GM23248 (cell line): Measurements from ENCODE around the gene FOSL1. TPM values are rescaled to one million over a fixed set of nuclear protein-coding genes. Genes with fewer than 3 reads are reported as not detected.

ENCODE experiments used
- DNase-seq: peaks from one replicate; pipeline ENCODE4 v3.0.0-alpha.2; 2015
- H2AFZ ChIP-seq: fragments of 200-600 bp; sonication (generic); 2 replicates; pipeline ENCODE4 v1.6.1; 2016; ENCODE audit warnings: antibody characterized with exemption
- H3F3A ChIP-seq: fragments of 200-600 bp; sonication (generic); 2 replicates; pipeline ENCODE4 v1.6.1; 2016; ENCODE audit warnings: mild to moderate bottlenecking, antibody characterized with exemption, mixed run types; ENCODE audit not compliant: insufficient read depth
- H3K27ac ChIP-seq: fragments of 200-600 bp; sonication (generic); 2 replicates; pipeline ENCODE4 v1.5.1; 2016; ENCODE audit warnings: mild to moderate bottlenecking
- H3K27me3 ChIP-seq: fragments of 200-600 bp; sonication (generic); replicated peaks from 2 replicates; pipeline ENCODE4 v1.6.1; 2016; ENCODE audit warnings: mild to moderate bottlenecking; ENCODE audit not compliant: insufficient read depth
- H3K36me3 ChIP-seq: fragments of 200-600 bp; sonication (generic); 2 replicates; pipeline ENCODE4 v1.6.1; 2016; ENCODE audit warnings: low read depth, mild to moderate bottlenecking
- H3K4me1 ChIP-seq: fragments of 200-600 bp; sonication (generic); 2 replicates; pipeline ENCODE4 v1.6.1; 2016; ENCODE audit warnings: mild to moderate bottlenecking; ENCODE audit not compliant: insufficient read depth
- H3K4me2 ChIP-seq: fragments of 200-600 bp; sonication (generic); one replicate; pipeline ENCODE4 v1.6.1; 2016; ENCODE audit warnings: mild to moderate bottlenecking; ENCODE audit not compliant: unreplicated experiment
- H3K4me3 ChIP-seq: fragments of 200-600 bp; sonication (generic); 2 replicates; pipeline ENCODE4 v1.5.1; 2016; ENCODE audit warnings: mild to moderate bottlenecking
- H3K79me2 ChIP-seq: fragments of 200-600 bp; sonication (generic); 2 replicates; pipeline ENCODE4 v1.6.1; 2016; ENCODE audit warnings: mild to moderate bottlenecking; ENCODE audit not compliant: insufficient read depth
- H3K9ac ChIP-seq: fragments of 200-600 bp; sonication (generic); 2 replicates; pipeline ENCODE4 v1.6.1; 2016; ENCODE audit warnings: mild to moderate bottlenecking
- H3K9me2 ChIP-seq: fragments of 200-600 bp; sonication (generic); 2 replicates; pipeline ENCODE4 v1.6.1; 2016; ENCODE audit warnings: mixed run types, mild to moderate bottlenecking, moderate library complexity; ENCODE audit not compliant: insufficient read depth
- H3K9me3 ChIP-seq: fragments of 200-600 bp; sonication (generic); one replicate; pipeline ENCODE4 v1.6.1; 2017; ENCODE audit warnings: low read depth
- H4K20me1 ChIP-seq: fragments of 200-600 bp; sonication (generic); 2 replicates; pipeline ENCODE4 v1.6.0; 2016; ENCODE audit not compliant: insufficient read depth
- EZH2 ChIP-seq: fragments of 200-600 bp; sonication (generic); IDR thresholded peaks from 2 replicates; pipeline ENCODE4 v1.6.1; 2018; ENCODE audit warnings: antibody characterized with exemption, mild to moderate bottlenecking; ENCODE audit not compliant: insufficient read depth, poor library complexity, severe bottlenecking
- EZH2phosphoT487 ChIP-seq: fragments of 200-600 bp; sonication (generic); IDR thresholded peaks from 2 replicates; pipeline ENCODE4 v1.6.1; 2018; ENCODE audit warnings: antibody characterized with exemption, moderate library complexity, mild to moderate bottlenecking, low read depth; ENCODE audit not compliant: insufficient read depth
- WGBS, 2 experiments: methylation state at CpG; one replicate each; pipeline ENCODE4 v1.1.6; 2015 to 2017; ENCODE audit warnings: low lambda C conversion rate in 2 of 2, low coverage in 1 of 2; ENCODE audit errors: missing lambda C conversion rate in 2 of 2; 5-methylcytosine and 5-hydroxymethylcytosine counted together
- in situ Hi-C: fragments of 300-500 bp; cut with MboI; formaldehyde crosslinking; loops from 2 replicates; pipeline ENCODE4 v1.15.0; 2020
- polyA plus RNA-seq: library from polyadenylated mRNA; unstranded; fragments of >200 nt; fragmentation: Nextera tagmentation; extraction: Ambion mirVana; gene quantifications from 2 replicates; pipeline ENCODE4 v1.2.1, GENCODE V29; 2016
- total RNA-seq: library from RNA; depleted of rRNA; stranded (reverse); fragments of >200 nt; shearing (Covaris generic); gene quantifications from 2 replicates; pipeline ENCODE4 v1.2.3, GENCODE V29; 2014

The FOSL1 gene
- total and polyA plus RNA-seq, 2 experiments from 2014 or later: 88.9 to 105 TPM

GRCh38 chr11:65882120-65883057 is 17.8 kb downstream of the FOSL1 start:
- peaks cover 14% of the 10 kb centered on the region; the same call in 1 of the 2 replicates for H3K36me3 ChIP-seq
- peaks cover 43% of the 10 kb centered on the region for H3K79me2 ChIP-seq
- no peak overlapping the region for H3K9ac ChIP-seq
- no peak overlapping the region for H3K27ac ChIP-seq
- peaks cover 17% of the 10 kb centered on the region for H3F3A ChIP-seq
- no peak for DNase-seq
- 92 to 94% methylated on average over 26 to 30 of the region's 30 CpGs for WGBS, 2 experiments
- no peaks in the 10 kb centered on the region for H4K20me1 ChIP-seq
- H3K9me3 ChIP-seq: no peaks in the 10 kb centered on the region
- TF ChIP-seq EZH2: no peak
- no peak for TF ChIP-seq EZH2phosphoT487
- peaks cover 10% of the 10 kb centered on the region for H3K4me1 ChIP-seq
- no peaks in the 10 kb centered on the region for H3K9me2 ChIP-seq
- H3K4me2 ChIP-seq: no peak overlapping the region
- no peaks in the 10 kb centered on the region for H3K27me3 ChIP-seq
- H2AFZ ChIP-seq: no peak overlapping the region
- no peak overlapping the region for H3K4me3 ChIP-seq
- in situ Hi-C loops: loop anchor here (10.0 kb wide), 1 partner anchor 102 kb away; no protein-coding TSS in a partner anchor

- in situ Hi-C loops: loop anchor here (10.0 kb wide), 1 partner anchor 104 kb away; no protein-coding TSS in a partner anchor
- no peaks in the 10 kb centered on the region for H4K20me1 ChIP-seq
- 56 to 64% methylated on average over 7 of the region's 7 CpGs for WGBS, 2 experiments
These were observed 19.3 kb downstream of the FOSL1 start for GRCh38 chr11:65880844-65881421.

GRCh38 chr11:65880027-65880426 is 20.2 kb downstream of the FOSL1 start:
- in situ Hi-C loops: loop anchor here (10.0 kb wide), 1 partner anchor 105 kb away; no protein-coding TSS in a partner anchor
- H3K27ac ChIP-seq: no peak overlapping the region
- H3F3A ChIP-seq: no peaks in the 10 kb centered on the region
- no peak overlapping the region for H2AFZ ChIP-seq
- peaks cover 19% of the 10 kb centered on the region for H3K79me2 ChIP-seq
- DNase-seq: no peak
- H3K9ac ChIP-seq: no peak overlapping the region
- WGBS, 2 experiments: 75 to 79% methylated on average over 7 of the region's 7 CpGs
- no peaks in the 10 kb centered on the region for H3K9me3 ChIP-seq
- no peak overlapping the region for H3K4me2 ChIP-seq
- no peak overlapping the region for H3K4me3 ChIP-seq
- TF ChIP-seq EZH2: no peak
- TF ChIP-seq EZH2phosphoT487: no peak
- peaks cover 11% of the 10 kb centered on the region; the same call in 1 of the 2 replicates for H3K36me3 ChIP-seq
- no peaks in the 10 kb centered on the region for H4K20me1 ChIP-seq
- no peaks in the 10 kb centered on the region for H3K27me3 ChIP-seq
- no peaks in the 10 kb centered on the region for H3K4me1 ChIP-seq
- no peaks in the 10 kb centered on the region for H3K9me2 ChIP-seq

More at GRCh38 chr11:65880844-65881421, 19.3 kb downstream of the FOSL1 start:
- no peak for DNase-seq
- no peaks in the 10 kb centered on the region for H3K27me3 ChIP-seq
- no peak overlapping the region for H3K4me2 ChIP-seq
- H3K4me3 ChIP-seq: no peak overlapping the region
- peaks cover 14% of the 10 kb centered on the region; the same call in 1 of the 2 replicates for H3K36me3 ChIP-seq
- no peaks in the 10 kb centered on the region for H3K9me2 ChIP-seq
- no peak overlapping the region for H3K27ac ChIP-seq
- no peak overlapping the region for H2AFZ ChIP-seq
- peaks cover 28% of the 10 kb centered on the region for H3K79me2 ChIP-seq
- no peaks in the 10 kb centered on the region for H3K4me1 ChIP-seq
- TF ChIP-seq EZH2phosphoT487 (no peak), EZH2 (no peak)
- no peak overlapping the region for H3K9ac ChIP-seq
- peaks cover 4% of the 10 kb centered on the region; the same call in 1 of the 2 replicates for H3F3A ChIP-seq
- no peaks in the 10 kb centered on the region for H3K9me3 ChIP-seq

GRCh38 chr11:65879617-65880016 is 20.6 kb downstream of the FOSL1 start, which contains the start of gene CTSW:
Gene CTSW (plus strand): TSS chr11:65879837. CDS start chr11:65879855, 18 bp downstream.
- no peaks in the 10 kb centered on the region for H3K9me2 ChIP-seq

More at GRCh38 chr11:65879617-65880016, 20.6 kb downstream of the FOSL1 start, which contains the start of gene CTSW:
- H4K20me1 ChIP-seq: no peaks in the 10 kb centered on the region
- H3K79me2 ChIP-seq: peaks cover 17% of the 10 kb centered on the region
- H3K4me3 ChIP-seq: no peak within 1 kb of the TSS
- H3K4me2 ChIP-seq: no peak within 1 kb of the TSS
- TF ChIP-seq EZH2 (no peak), EZH2phosphoT487 (no peak)
- WGBS, 2 experiments: 64 to 68% methylated on average over 7 of the region's 7 CpGs
- no peaks in the 10 kb centered on the region for H3K4me1 ChIP-seq
- no peaks in the 10 kb centered on the region for H3K27me3 ChIP-seq
- peaks cover 11% of the 10 kb centered on the region; the same call in 1 of the 2 replicates for H3K36me3 ChIP-seq
- no peak within 1 kb of the TSS for H2AFZ ChIP-seq
- H3F3A ChIP-seq: no peaks in the 10 kb centered on the region
- no peaks in the 10 kb centered on the region for H3K9me3 ChIP-seq
- in situ Hi-C loops: loop anchor here (10.0 kb wide), 1 partner anchor 105 kb away; no protein-coding TSS in a partner anchor
- H3K9ac ChIP-seq: no peak within 1 kb of the TSS
- H3K27ac ChIP-seq: no peak within 1 kb of the TSS
- no peak for DNase-seq
